Pancreas (tissue), 10 donors: ENCODE measurements around the gene MILR1. TPM values are rescaled to one million over a fixed set of nuclear protein-coding genes. Genes with fewer than 3 reads are reported as not detected.
A peak's percentile ranks its signal among the peaks of the same experiment; 100 is the strongest.

Source experiments
- ATAC-seq, 4 donors: fragments of 200-7000 bp; cut with Tn5 transposase; one replicate each; pipeline versions ENCODE4 v1.8.0 to v1.9.1; 2020; ENCODE audit warnings: mild to moderate bottlenecking in 4 of 4, moderate library complexity in 4 of 4
- DNase-seq, 6 donors: peaks; one replicate each; pipeline ENCODE4 v3.0.0-alpha.2; 2020
- FAIRE-seq: peaks from 2 replicates; lab custom pipeline; 2012; peaks lifted over from hg19 to GRCh38; lab: Jason Lieb, UNC
- H3K27ac ChIP-seq, 4 donors: fragments of 200-600 bp; sonication (generic); 1 replicate in 3 of 4; 2 replicates in 1 of 4; pipeline versions ENCODE4 v1.5.0 to v1.8.0; 2020
- H3K27me3 ChIP-seq, 4 donors: fragments of 200-600 bp; one replicate each; pipeline ENCODE4 v1.8.0; 2021
- H3K36me3 ChIP-seq, 3 donors: fragments of 200-600 bp; sonication (generic) in 1 of 3; one replicate each; pipeline versions ENCODE4 v1.5.0 to v1.8.0; 2020 to 2021
- H3K4me1 ChIP-seq, 3 donors: fragments of 200-600 bp; one replicate each; pipeline ENCODE4 v1.8.0; 2021
- H3K4me3 ChIP-seq, 4 donors: fragments of 200-600 bp; sonication (generic) in 2 of 4; one replicate each; pipeline versions ENCODE4 v1.5.0 to v1.8.0; 2020 to 2021
- H3K9me3 ChIP-seq, 4 donors: fragments of 200-600 bp; one replicate each; pipeline ENCODE4 v1.8.0; 2021
- WGBS, 2 donors: extraction: QIAGEN DNeasy Blood & Tissue Kit; methylation state at CpG; one replicate each; pipeline ENCODE4 v1.1.7; 2013; 5-methylcytosine and 5-hydroxymethylcytosine counted together
- intact Hi-C, 3 donors: fragments of 100-400 bp; cut with DNase I; formaldehyde crosslinking; loops; one replicate each; pipeline versions ENCODE4 v1.11.1 to v1.14.2; 2022
- polyA plus RNA-seq, 2 donors: library from polyadenylated mRNA; stranded (reverse); fragments of 200-250 nt; gene quantifications; one replicate each; pipeline ENCODE4 v1.2.3, GENCODE V29; 2013
- total RNA-seq, 6 donors: library from RNA; stranded (reverse); fragmentation: NEBNext Ultra II Directional in 4 of 6; extraction: Animal tissue kit (Norgen Biotek cat#: 25700) in 4 of 6; gene quantifications; one replicate each; pipeline versions ENCODE4 v1.2.1 to v1.2.4, GENCODE V29; 2021 to 2023
- TF ChIP-seq, protein P1 (sequence below), 4 donors: fragments of 200-600 bp; sonication (generic) in 3 of 4; IDR thresholded peaks; one replicate each; pipeline versions ENCODE4 v1.5.0 to v1.8.0; 2021; ENCODE audit warnings: antibody characterized with exemption in 4 of 4
- donor health status: healthy with polysubstance abuse.
- donor health status: DM: no; HTN: no; CAD: no; lungs with moderate emphysema.
- donor health status: DM: no; HTN: no; CAD: no.
- donor health status: control.
- donor health status: control.
- donor health status: Bipolar disorder and iron deficiency.
- donor health status: DM: yes; HTN: yes; CAD: no.
- donor health status: DM: no; HTN: no; CAD: no.
- donor health status: DM: no; HTN: no; CAD: no.
- donor health status: DM: yes; HTN: yes; CAD: no.

The MILR1 gene
- total and polyA plus RNA-seq, 8 donors: 0.51 to 6.3 (median 1.3) TPM

DNA sequence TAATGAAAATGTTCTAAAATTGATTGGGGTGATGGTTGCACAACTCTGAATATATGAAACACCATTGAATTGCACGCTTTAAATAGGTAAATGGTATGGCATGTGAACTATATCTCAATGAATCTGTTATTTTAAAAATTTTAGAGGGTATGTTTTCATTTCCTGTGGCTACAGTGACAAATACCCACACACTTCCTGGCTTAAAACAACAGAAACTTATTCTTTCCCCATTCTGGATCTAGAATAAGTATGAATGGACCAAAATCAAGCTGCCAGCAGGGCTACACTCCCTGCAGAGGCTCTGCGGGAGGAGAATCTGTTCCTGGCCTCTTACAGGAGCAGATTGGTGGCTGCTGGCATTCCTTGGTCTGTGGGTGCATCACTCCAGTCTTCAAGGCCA is 47.0 kb upstream of the MILR1 start:
- Histone ChIP-seq H3K9me3 (no peaks in the 10 kb centered on the region), H3K27ac (no peak overlapping the region), H3K36me3 (no peaks in the 10 kb centered on the region), H3K4me1 (no peaks in the 10 kb centered on the region), H3K27me3 (no peaks in the 10 kb centered on the region), H3K4me3 (no peak overlapping the region)
- DNase-seq (no peak), ATAC-seq (no peak), FAIRE-seq (no peak)
- intact Hi-C loops: no loop called here
- TF ChIP-seq, protein P1, sequence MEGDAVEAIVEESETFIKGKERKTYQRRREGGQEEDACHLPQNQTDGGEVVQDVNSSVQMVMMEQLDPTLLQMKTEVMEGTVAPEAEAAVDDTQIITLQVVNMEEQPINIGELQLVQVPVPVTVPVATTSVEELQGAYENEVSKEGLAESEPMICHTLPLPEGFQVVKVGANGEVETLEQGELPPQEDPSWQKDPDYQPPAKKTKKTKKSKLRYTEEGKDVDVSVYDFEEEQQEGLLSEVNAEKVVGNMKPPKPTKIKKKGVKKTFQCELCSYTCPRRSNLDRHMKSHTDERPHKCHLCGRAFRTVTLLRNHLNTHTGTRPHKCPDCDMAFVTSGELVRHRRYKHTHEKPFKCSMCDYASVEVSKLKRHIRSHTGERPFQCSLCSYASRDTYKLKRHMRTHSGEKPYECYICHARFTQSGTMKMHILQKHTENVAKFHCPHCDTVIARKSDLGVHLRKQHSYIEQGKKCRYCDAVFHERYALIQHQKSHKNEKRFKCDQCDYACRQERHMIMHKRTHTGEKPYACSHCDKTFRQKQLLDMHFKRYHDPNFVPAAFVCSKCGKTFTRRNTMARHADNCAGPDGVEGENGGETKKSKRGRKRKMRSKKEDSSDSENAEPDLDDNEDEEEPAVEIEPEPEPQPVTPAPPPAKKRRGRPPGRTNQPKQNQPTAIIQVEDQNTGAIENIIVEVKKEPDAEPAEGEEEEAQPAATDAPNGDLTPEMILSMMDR (IDR thresholded peaks at IDR 0.05): no peak
- WGBS, 2 donors: 90 to 98% methylated on average over 2 of the region's 2 CpGs

DNA sequence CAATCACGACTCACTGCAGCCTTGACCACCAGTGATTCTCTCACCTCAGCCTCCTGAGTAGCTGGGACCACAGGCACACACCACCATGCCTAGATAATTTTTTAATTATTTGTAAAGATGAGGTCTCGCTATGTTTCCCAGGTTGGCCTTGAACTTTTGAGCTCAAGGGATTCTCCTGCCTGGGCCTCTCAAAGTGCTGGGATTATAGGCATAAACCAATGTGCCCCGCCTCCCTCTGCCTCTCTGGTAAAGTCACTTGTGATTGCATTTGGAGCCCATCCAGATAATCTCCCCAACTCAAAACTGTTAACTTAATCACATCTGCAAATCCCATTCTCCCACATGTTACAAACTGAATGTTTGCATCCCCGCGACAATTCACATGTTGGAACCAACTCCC is 46.4 kb upstream of the MILR1 start:
- ATAC-seq: no peak
- no peak for FAIRE-seq
- DNase-seq: no peak
- Histone ChIP-seq H3K27me3 (no peaks in the 10 kb centered on the region), H3K4me1 (no peaks in the 10 kb centered on the region), H3K4me3 (no peak overlapping the region), H3K36me3 (no peaks in the 10 kb centered on the region), H3K27ac (no peak overlapping the region), H3K9me3 (no peaks in the 10 kb centered on the region)
- WGBS, 2 donors: 93 to 96% methylated on average over 5 of the region's 5 CpGs
- TF ChIP-seq, protein P1 (IDR thresholded peaks at IDR 0.05): no peak
- intact Hi-C loops: no loop called here

DNA sequence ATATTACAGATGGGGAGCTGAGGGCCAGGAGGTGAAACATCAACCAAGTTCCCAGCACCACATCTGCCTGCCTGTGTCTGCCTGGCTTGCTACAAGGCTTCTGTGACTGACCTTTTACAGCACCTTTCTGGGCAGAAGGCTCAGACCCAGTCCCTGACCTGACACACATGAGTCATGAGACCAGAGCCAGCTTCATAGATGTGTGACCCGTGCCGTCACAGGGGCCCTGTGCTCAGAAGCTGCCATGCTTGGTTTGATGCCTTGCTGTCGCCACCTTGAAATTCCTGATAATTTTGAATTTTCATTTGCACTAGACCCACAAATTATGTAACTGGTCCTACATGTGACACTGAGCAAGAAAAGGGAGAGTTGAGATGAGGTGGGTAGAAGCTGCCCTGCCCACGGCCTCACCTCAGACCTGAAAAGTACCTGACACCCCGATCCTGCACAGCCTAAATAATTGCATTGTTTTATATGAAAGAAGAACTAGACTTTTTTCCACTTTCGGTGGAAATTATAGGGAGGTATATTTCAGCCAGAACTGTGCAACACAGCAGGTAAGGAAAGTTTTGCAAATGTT is 44.9 kb upstream of the MILR1 start:
- no peak for FAIRE-seq
- no peaks in the 10 kb centered on the region for H3K9me3 ChIP-seq
- no peak overlapping the region for H3K4me3 ChIP-seq
- no peaks in the 10 kb centered on the region for H3K4me1 ChIP-seq
- no peak for DNase-seq
- H3K27me3 ChIP-seq: no peaks in the 10 kb centered on the region
- H3K27ac ChIP-seq: peak overlapping the region in 1 of 4 donors; percentile 41
- 90 to 92% methylated on average over 6 of the region's 6 CpGs for WGBS, 2 donors
- no peaks in the 10 kb centered on the region for H3K36me3 ChIP-seq
- intact Hi-C loops: no loop called here
- no peak for ATAC-seq
- TF ChIP-seq, protein P1 (IDR thresholded peaks at IDR 0.05): no peak

DNA sequence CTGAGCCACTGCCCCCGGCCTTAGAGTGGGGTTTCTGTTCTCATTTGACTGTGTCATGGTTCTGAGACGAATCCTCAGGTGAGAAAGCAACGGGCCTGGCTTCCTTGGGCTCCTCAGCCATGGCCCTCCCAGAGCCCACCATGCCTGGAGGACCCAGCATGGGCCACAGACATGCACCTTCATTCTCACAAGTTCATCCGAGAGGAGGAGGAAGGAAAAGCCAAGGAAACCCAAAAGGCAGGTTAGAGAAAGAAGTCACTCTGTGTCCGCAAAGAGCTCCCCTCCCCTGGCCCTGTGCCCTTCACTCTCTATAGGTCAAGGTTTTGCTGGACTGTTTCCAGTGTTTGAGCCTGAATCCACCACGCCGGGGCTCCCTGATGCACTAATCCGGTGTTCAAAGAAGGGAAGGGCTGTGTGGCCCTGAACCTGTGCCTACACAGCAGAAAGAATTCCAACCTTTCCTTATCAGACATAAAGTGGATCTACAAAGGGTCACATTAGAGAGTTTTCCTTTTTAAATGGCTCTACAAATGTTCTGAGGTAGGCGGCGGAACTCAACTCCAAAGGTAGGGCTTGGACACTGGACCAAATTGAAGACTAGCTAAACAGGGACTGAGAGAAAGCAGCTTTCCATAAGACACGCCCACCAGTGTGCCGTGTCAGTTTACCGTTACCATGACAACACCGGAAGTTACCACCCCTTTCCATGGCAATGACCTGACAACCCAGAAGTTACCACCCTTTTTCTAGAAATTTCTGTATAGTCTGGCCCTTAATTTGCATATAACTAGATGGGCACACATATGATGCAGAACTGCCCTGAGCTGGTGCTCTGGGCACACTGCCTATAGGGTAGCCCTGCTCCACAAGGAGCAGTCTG is 42.4 kb upstream of the MILR1 start:
- ATAC-seq (no peak), DNase-seq (no peak), FAIRE-seq (no peak)
- no peaks in the 10 kb centered on the region for H3K4me1 ChIP-seq
- H3K36me3 ChIP-seq: no peaks in the 10 kb centered on the region
- H3K27ac ChIP-seq: no peak overlapping the region
- H3K27me3 ChIP-seq: no peaks in the 10 kb centered on the region
- H3K4me3 ChIP-seq: no peak overlapping the region
- intact Hi-C loops: no loop called here
- 82 to 92% methylated on average over 14 of the region's 14 CpGs for WGBS, 2 donors
- H3K9me3 ChIP-seq: no peaks in the 10 kb centered on the region
- TF ChIP-seq, protein P1 (IDR thresholded peaks at IDR 0.05): no peak
